Endothelial cell of umbilical vein (primary cell): ENCODE results near the gene AUTS2. TPM values are rescaled to one million over a fixed set of nuclear protein-coding genes. Genes with fewer than 3 reads are reported as not detected.

ENCODE experiments used
- BruUV-seq: library from RNA; stranded (reverse); fragments of 400-500 nt; replicated peaks from 2 replicates; lab custom pipeline; 2021; lab: Mats Ljungman, UMichigan
- CTCF ChIA-PET: fragments of 300-600, 350-600 bp; sonication (Branson Sonifier 250); formaldehyde crosslinking; loops from one replicate; lab custom pipeline; 2021; ENCODE audit warnings: antibody characterized with exemption, inconsistent platforms; lab: Charles Lee
- POLR2A ChIA-PET: fragments of 300-600, 350-600 bp; sonication (Branson Sonifier 250); formaldehyde crosslinking; loops from one replicate; lab custom pipeline; 2021; ENCODE audit warnings: antibody characterized with exemption, inconsistent platforms; lab: Charles Lee
- DNase-seq: peaks from one replicate; pipeline ENCODE4 v3.0.0-alpha.2; 2011; ENCODE audit warnings: low read depth, low spot score
- FAIRE-seq: peaks from 2 replicates; lab custom pipeline; 2011; peaks lifted over from hg19 to GRCh38; lab: Jason Lieb, UNC
- H2AFZ ChIP-seq: 2 replicates; pipeline ENCODE4 v1.6.0; 2012; ENCODE audit warnings: low read depth, low read length, control low read depth, inconsistent platforms
- H3K27ac ChIP-seq: 2 replicates; pipeline ENCODE4 v1.5.1; 2011; ENCODE audit warnings: low read depth, mild to moderate bottlenecking, control low read depth, low read length, moderate library complexity; ENCODE audit not compliant: insufficient read depth
- H3K27me3 ChIP-seq, 2 experiments: 2 replicates each; pipeline versions ENCODE4 v1.6.0 to v1.6.1; 2011; ENCODE audit warnings: low read length in 2 of 2, mixed read lengths in 1 of 2; ENCODE audit not compliant: control insufficient read depth in 2 of 2, insufficient read depth in 2 of 2
- H3K36me3 ChIP-seq, 2 experiments: 2 replicates in 1 of 2; 3 replicates in 1 of 2; pipeline ENCODE4 v1.5.1; 2011; ENCODE audit warnings: low read length in 2 of 2, mild to moderate bottlenecking in 1 of 2, moderate library complexity in 1 of 2; ENCODE audit not compliant: control insufficient read depth in 2 of 2, insufficient read depth in 2 of 2; ENCODE audit errors: extremely low read depth in 1 of 2
- H3K4me1 ChIP-seq: 3 replicates; pipeline ENCODE4 v1.5.1; 2011; ENCODE audit warnings: mild to moderate bottlenecking, low read length; ENCODE audit not compliant: control insufficient read depth, insufficient read depth; ENCODE audit errors: extremely low read depth
- H3K4me2 ChIP-seq: 2 replicates; pipeline ENCODE4 v1.6.1; 2011; ENCODE audit warnings: low read length, control low read depth, mixed read lengths; ENCODE audit not compliant: insufficient read depth
- H3K4me3 ChIP-seq, 3 experiments: fragments of 200-600 bp in 1 of 3; sonication (generic), shearing (Covaris generic) in 1 of 3; replicated peaks in 1 of 3; 2 replicates each; pipeline ENCODE4 v1.5.1; 2011 to 2016; ENCODE audit warnings: control low read depth in 3 of 3, low read length in 3 of 3, mild to moderate bottlenecking in 2 of 3, inconsistent platforms in 1 of 3, low read depth in 1 of 3, moderate library complexity in 1 of 3; ENCODE audit not compliant: insufficient read depth in 1 of 3
- H3K79me2 ChIP-seq: 2 replicates; pipeline ENCODE4 v1.6.0; 2012; ENCODE audit warnings: low read length, inconsistent platforms; ENCODE audit not compliant: control insufficient read depth, insufficient read depth
- H3K9ac ChIP-seq: replicated peaks from 2 replicates; pipeline ENCODE3; 2011; ENCODE audit warnings: low read length, control low read depth; ENCODE audit not compliant: insufficient read depth; ENCODE audit errors: extremely low read depth
- H3K9me1 ChIP-seq: replicated peaks from 3 replicates; pipeline ENCODE4 v1.6.0; 2011; ENCODE audit warnings: mild to moderate bottlenecking, low read length; ENCODE audit not compliant: control insufficient read depth, insufficient read depth; ENCODE audit errors: extremely low read depth
- H3K9me3 ChIP-seq: replicated peaks from 2 replicates; pipeline ENCODE4 v1.5.1; 2012; ENCODE audit warnings: low read length, inconsistent platforms; ENCODE audit not compliant: control insufficient read depth, insufficient read depth
- H4K20me1 ChIP-seq: replicated peaks from 2 replicates; pipeline ENCODE3; 2011; ENCODE audit warnings: mild to moderate bottlenecking, low read length; ENCODE audit not compliant: control insufficient read depth, insufficient read depth; ENCODE audit errors: extremely low read depth
- CTCF ChIP-seq, 2 donors: IDR thresholded peaks; 1 replicate in 1 of 2; 2 replicates in 1 of 2; pipeline ENCODE4 v1.5.1; 2011; ENCODE audit warnings: low read length in 2 of 2, mild to moderate bottlenecking in 2 of 2, moderate library complexity in 2 of 2, control low read depth in 1 of 2, inconsistent platforms in 1 of 2, low read depth in 1 of 2; ENCODE audit not compliant: insufficient read depth in 1 of 2; ENCODE audit errors: extremely low read depth in 1 of 2
- EZH2 ChIP-seq: IDR thresholded peaks from 2 replicates; pipeline ENCODE4 v1.6.1; 2012; ENCODE audit warnings: borderline replicate concordance, low read depth, mild to moderate bottlenecking, moderate library complexity, low read length, inconsistent platforms; ENCODE audit not compliant: severe bottlenecking
- FOS ChIP-seq: IDR thresholded peaks from 2 replicates; pipeline ENCODE4 v1.6.1; 2011; ENCODE audit warnings: mild to moderate bottlenecking, low read length, moderate library complexity, borderline replicate concordance; ENCODE audit not compliant: insufficient read depth
- GATA2 ChIP-seq: IDR thresholded peaks from 2 replicates; pipeline ENCODE4 v1.7.0; 2011; ENCODE audit warnings: low read depth, mild to moderate bottlenecking, moderate library complexity, mixed read lengths, low read length; ENCODE audit not compliant: insufficient read length, insufficient read depth
- JUN ChIP-seq: IDR thresholded peaks from 2 replicates; pipeline ENCODE4 v1.6.1; 2011; ENCODE audit warnings: borderline replicate concordance, low read depth; ENCODE audit not compliant: insufficient read length, insufficient read depth
- MAX ChIP-seq: IDR thresholded peaks from 2 replicates; pipeline ENCODE4 v1.6.1; 2011; ENCODE audit not compliant: insufficient read depth, insufficient read length
- MYC ChIP-seq: IDR thresholded peaks from one replicate; pipeline ENCODE4 v1.6.1; 2011; ENCODE audit warnings: mild to moderate bottlenecking, low read depth, low read length
- POLR2A ChIP-seq: IDR thresholded peaks from 2 replicates; pipeline ENCODE4 v1.6.1; 2012; ENCODE audit warnings: low read depth, mild to moderate bottlenecking, control low read depth, low read length
- POLR2AphosphoS5 ChIP-seq: IDR thresholded peaks from 2 replicates; pipeline ENCODE4 v1.6.1; 2012; ENCODE audit warnings: low read depth, mild to moderate bottlenecking, control low read depth, low read length, moderate library complexity; ENCODE audit not compliant: insufficient read depth
- dilution Hi-C: fragments of 300-500 bp; cut with MboI; formaldehyde crosslinking; loops from one replicate; pipeline ENCODE4 v1.15.0; 2019; ENCODE audit warnings: low sequenced_read_pairs; ENCODE audit not compliant: extremely low pct_ligation_motif_present
- intact Hi-C: fragments of 100-400 bp; cut with micrococcal nuclease; formaldehyde crosslinking; loops from one replicate; pipeline ENCODE4 v1.10.0; 2022
- polyA plus RNA-seq, 4 experiments: library from polyadenylated mRNA; depleted of rRNA in 3 of 4; stranded (reverse) in 3 of 4; unstranded in 1 of 4; fragments of >200 nt; gene quantifications; 2 replicates each; pipeline versions ENCODE4 v1.2.1 to v1.2.3, GENCODE V29; 2011 to 2012; ENCODE audit warnings: missing spikeins in 1 of 4
- total RNA-seq: library from RNA; stranded (reverse); gene quantifications from 2 replicates; pipeline ENCODE4 v1.2.3, GENCODE V29; 2021

The AUTS2 gene
- total and polyA plus RNA-seq, 2 donors (not counting 3 experiments of a cell fraction or from before 2014, with no cell fraction given), result 0.59 to 8.0 TPM

- no peak overlapping the region for H3K27ac ChIP-seq
- H2AFZ ChIP-seq, result no peak overlapping the region
- CTCF ChIA-PET, result no interaction called here
- H4K20me1 ChIP-seq, result no peaks in the 10 kb centered on the region
- H3K27me3 ChIP-seq, result no peaks in the 10 kb centered on the region
- no peak for FAIRE-seq
- no peak for DNase-seq
- dilution Hi-C loops, result no loop called here
- no peak for TF ChIP-seq CTCF (IDR thresholded peaks at IDR 0.05; ENCODE audit: extremely low read depth in 1 of 2, insufficient read depth in 1 of 2, low read depth in 1 of 2, low read length in 2 of 2)
- H3K79me2 ChIP-seq, result no peaks in the 10 kb centered on the region
- no peak overlapping the region for H3K4me3 ChIP-seq
- intact Hi-C loops, result no loop called here
- no peaks in the 10 kb centered on the region for H3K36me3 ChIP-seq
- no TSS peak for BruUV-seq
- no peaks in the 10 kb centered on the region for H3K4me1 ChIP-seq
- H3K9ac ChIP-seq, result no peak overlapping the region
- H3K4me2 ChIP-seq, result no peak overlapping the region
- H3K9me3 ChIP-seq, result no peaks in the 10 kb centered on the region
- POLR2A ChIA-PET, result no interaction called here
- H3K9me1 ChIP-seq, result no peaks in the 10 kb centered on the region
Observed at GRCh38 chr7:69775231-69775771, 177.0 kb downstream of the AUTS2 start.

GRCh38 chr7:69776611-69777010 is 178.3 kb downstream of the AUTS2 start:
- intact Hi-C loops (no loop called here), dilution Hi-C loops (no loop called here)
- Histone ChIP-seq H3K4me3 (no peak overlapping the region), H3K27me3 (no peaks in the 10 kb centered on the region), H3K9ac (no peak overlapping the region), H3K4me1 (no peaks in the 10 kb centered on the region), H3K4me2 (no peak overlapping the region), H3K79me2 (no peaks in the 10 kb centered on the region), H4K20me1 (no peaks in the 10 kb centered on the region), H3K27ac (no peak overlapping the region), H3K9me1 (no peaks in the 10 kb centered on the region), H3K9me3 (no peaks in the 10 kb centered on the region), H2AFZ (no peak overlapping the region), H3K36me3 (no peaks in the 10 kb centered on the region)
- CTCF ChIA-PET, result no interaction called here
- DNase-seq (no peak), FAIRE-seq (no peak)
- no TSS peak for BruUV-seq
- POLR2A ChIA-PET, result no interaction called here
- TF ChIP-seq JUN (no peak), FOS (no peak), GATA2 (no peak), POLR2AphosphoS5 (no peak), EZH2 (no peak), CTCF (IDR thresholded peaks at IDR 0.05; ENCODE audit: extremely low read depth in 1 of 2, insufficient read depth in 1 of 2, low read depth in 1 of 2, low read length in 2 of 2) (no peak), MAX (no peak), POLR2A (no peak), MYC (no peak)
